HL-60 (cell line): Measurements from ENCODE around the gene POLN.

ENCODE experiments used
- DNase-seq, 2 experiments: peaks; one replicate each; pipeline ENCODE4 v3.0.0-alpha.2; 2010 to 2020; ENCODE audit warnings: low read depth in 1 of 2, low spot score in 1 of 2
- H3K27ac ChIP-seq: fragments of 250-450 bp; sonication (Bioruptor Pico); replicated peaks from 2 replicates; pipeline ENCODE4 v1.5.1; 2020; ENCODE audit warnings: mild to moderate bottlenecking, moderate library complexity
- H3K27me3 ChIP-seq: fragments of 250-450 bp; sonication (Bioruptor Pico); 2 replicates; pipeline ENCODE4 v1.5.1; 2021; ENCODE audit warnings: mild to moderate bottlenecking, moderate library complexity; ENCODE audit not compliant: insufficient read depth, poor library complexity, severe bottlenecking
- H3K4me3 ChIP-seq: replicated peaks from 2 replicates; pipeline ENCODE4 v1.5.1; 2011; ENCODE audit warnings: mild to moderate bottlenecking, control low read depth, low read length; ENCODE audit not compliant: insufficient read depth
- CTCF ChIP-seq: IDR thresholded peaks from one replicate; pipeline ENCODE4 v1.5.1; 2011; ENCODE audit warnings: low read length, control low read depth, inconsistent platforms; ENCODE audit not compliant: insufficient read depth
- GABPA ChIP-seq: IDR thresholded peaks from 2 replicates; pipeline ENCODE4 v1.6.1; 2012; ENCODE audit warnings: low read depth
- POLR2AphosphoS5 ChIP-seq: IDR thresholded peaks from 2 replicates; pipeline ENCODE4 v1.6.1; 2012; ENCODE audit warnings: low read depth
- REST ChIP-seq: IDR thresholded peaks from 2 replicates; pipeline ENCODE4 v1.6.1; 2012; ENCODE audit warnings: low read depth; ENCODE audit not compliant: insufficient replicate concordance
- SPI1 ChIP-seq: IDR thresholded peaks from 2 replicates; pipeline ENCODE4 v1.6.1; 2012; ENCODE audit warnings: low read depth, mild to moderate bottlenecking, borderline replicate concordance

POLN gene

GRCh38 chr4:2102045-2102883 lies 139.7 kb downstream of the POLN start:
- DNase-seq, result no peak
- Histone ChIP-seq H3K4me3 (no peak overlapping the region), H3K27me3 (no peaks in the 10 kb centered on the region), H3K27ac (no peak overlapping the region)
- TF ChIP-seq REST, result no peak
- no peak for TF ChIP-seq POLR2AphosphoS5
- TF ChIP-seq SPI1, result no peak
- no peak for TF ChIP-seq GABPA
- no peak for TF ChIP-seq CTCF

- TF ChIP-seq GABPA (no peak), REST (no peak), POLR2AphosphoS5 (no peak), SPI1 (no peak), CTCF (no peak)
- H3K4me3 ChIP-seq, result no peak overlapping the region
- H3K27me3 ChIP-seq, result no peaks in the 10 kb centered on the region
- H3K27ac ChIP-seq, result no peak overlapping the region
- DNase-seq, result no peak
Measured at GRCh38 chr4:2101346-2102044, 140.4 kb downstream of the POLN start.

GRCh38 chr4:2096073-2096609 lies 145.8 kb downstream of the POLN start:
- Histone ChIP-seq H3K27ac (no peak overlapping the region), H3K27me3 (no peaks in the 10 kb centered on the region), H3K4me3 (no peak overlapping the region)
- TF ChIP-seq SPI1 (no peak), CTCF (no peak), REST (no peak), POLR2AphosphoS5 (no peak), GABPA (no peak)
- DNase-seq, result no peak
